ENCODE results near the gene THSD7B. TPM values are rescaled to one million over a fixed set of nuclear protein-coding genes. Genes with fewer than 3 reads are reported as not detected.
"Not testable (repeated sequence)": the region's sequence is repeated elsewhere in the genome, so short reads cannot be mapped to it uniquely, and the experiment has no call there.

THSD7B gene
- polyA plus RNA-seq, 1 donor from 2014 or later: not detected

- Mint-ChIP-seq H3K4me1 (no peaks in the 10 kb centered on the region), H3K36me3 (no peaks in the 10 kb centered on the region), H3K4me3 (no peak overlapping the region), H3K27me3 (no peaks in the 10 kb centered on the region), H3K9me3 (peaks cover 0 to 2% (median 0%) of the 10 kb centered on the region in 3 donors), H3K27ac (no peak overlapping the region)
These were observed 910.4 kb downstream of the THSD7B start for GRCh38 chr2:137675584-137676327.

GRCh38 chr2:137676346-137676745 is 911.0 kb downstream of the THSD7B start:
- Mint-ChIP-seq H3K9me3 (peaks cover 0 to under 1% (median 0%) of the 10 kb centered on the region in 3 donors), H3K27me3 (no peaks in the 10 kb centered on the region), H3K36me3 (no peaks in the 10 kb centered on the region), H3K4me1 (no peaks in the 10 kb centered on the region), H3K4me3 (no peak overlapping the region), H3K27ac (no peak overlapping the region)

GRCh38 chr2:137677466-137677865 is 912.1 kb downstream of the THSD7B start:
- Mint-ChIP-seq H3K27ac (no peak overlapping the region), H3K27me3 (no peaks in the 10 kb centered on the region), H3K4me1 (no peaks in the 10 kb centered on the region)

GRCh38 chr2:137689549-137689948 is 924.2 kb downstream of the THSD7B start:
- Mint-ChIP-seq H3K27me3 (no peaks in the 10 kb centered on the region), H3K36me3 (no peaks in the 10 kb centered on the region), H3K4me3 (no peak overlapping the region), H3K27ac (no peak overlapping the region), H3K4me1 (no peaks in the 10 kb centered on the region), H3K9me3 (peaks cover 0 to 3% (median 0%) of the 10 kb centered on the region in 3 donors)

More at GRCh38 chr2:137677466-137677865, 912.1 kb downstream of the THSD7B start:
- H3K36me3 Mint-ChIP-seq: no peaks in the 10 kb centered on the region
- H3K9me3 Mint-ChIP-seq: no peaks in the 10 kb centered on the region
- H3K4me3 Mint-ChIP-seq: no peak overlapping the region

GRCh38 chr2:137693534-137693933 is 928.2 kb downstream of the THSD7B start:
- no peak overlapping the region for H3K27ac Mint-ChIP-seq
- H3K27me3 Mint-ChIP-seq: no peaks in the 10 kb centered on the region
- H3K4me1 Mint-ChIP-seq: no peaks in the 10 kb centered on the region
- H3K36me3 Mint-ChIP-seq: no peaks in the 10 kb centered on the region
- peaks cover 0 to 6% (median 2%) of the 10 kb centered on the region in 3 donors for H3K9me3 Mint-ChIP-seq
- H3K4me3 Mint-ChIP-seq: no peak overlapping the region

GRCh38 chr2:137696916-137697315 is 931.6 kb downstream of the THSD7B start:
- Mint-ChIP-seq H3K4me3 (no peak overlapping the region), H3K27me3 (no peaks in the 10 kb centered on the region), H3K27ac (no peak overlapping the region), H3K36me3 (no peaks in the 10 kb centered on the region), H3K9me3 (peaks cover 0 to 6% (median 3%) of the 10 kb centered on the region in 3 donors), H3K4me1 (no peaks in the 10 kb centered on the region)

GRCh38 chr2:137700250-137700649 is 934.9 kb downstream of the THSD7B start:
- peaks cover 2 to 17% (median 2%) of the 10 kb centered on the region in 3 donors for H3K9me3 Mint-ChIP-seq
- not testable (repeated sequence) for H3K27me3 Mint-ChIP-seq, H3K36me3 Mint-ChIP-seq, H3K4me1 Mint-ChIP-seq, H3K4me3 Mint-ChIP-seq, H3K27ac Mint-ChIP-seq

- Mint-ChIP-seq H3K27ac (no peak overlapping the region), H3K4me3 (no peak overlapping the region), H3K27me3 (no peaks in the 10 kb centered on the region), H3K9me3 (peaks cover 2 to 17% (median 2%) of the 10 kb centered on the region in 3 donors), H3K4me1 (no peaks in the 10 kb centered on the region), H3K36me3 (no peaks in the 10 kb centered on the region)
These were observed 935.3 kb downstream of the THSD7B start for GRCh38 chr2:137700681-137701080.

- no peaks in the 10 kb centered on the region for H3K4me1 Mint-ChIP-seq
- H3K9me3 Mint-ChIP-seq: peaks cover 2 to 15% (median 2%) of the 10 kb centered on the region in 3 donors
- H3K36me3 Mint-ChIP-seq: no peaks in the 10 kb centered on the region
- no peak overlapping the region for H3K4me3 Mint-ChIP-seq
- H3K27ac Mint-ChIP-seq: no peak overlapping the region
- no peaks in the 10 kb centered on the region for H3K27me3 Mint-ChIP-seq
These were observed 940.0 kb downstream of the THSD7B start for GRCh38 chr2:137705296-137705695.

- no peak overlapping the region for H3K27ac Mint-ChIP-seq
- H3K4me1 Mint-ChIP-seq: no peaks in the 10 kb centered on the region
- no peak overlapping the region for H3K4me3 Mint-ChIP-seq
- no peaks in the 10 kb centered on the region for H3K36me3 Mint-ChIP-seq
- no peaks in the 10 kb centered on the region for H3K27me3 Mint-ChIP-seq
- peaks cover 0 to 21% (median 2%) of the 10 kb centered on the region in 3 donors for H3K9me3 Mint-ChIP-seq
These were observed 941.7 kb downstream of the THSD7B start for GRCh38 chr2:137706786-137707613.

GRCh38 chr2:137708311-137708710 is 943.0 kb downstream of the THSD7B start:
- Mint-ChIP-seq H3K4me3 (no peak overlapping the region), H3K9me3 (peaks cover 0 to 19% (median 2%) of the 10 kb centered on the region in 3 donors), H3K36me3 (no peaks in the 10 kb centered on the region), H3K4me1 (no peaks in the 10 kb centered on the region), H3K27me3 (no peaks in the 10 kb centered on the region), H3K27ac (no peak overlapping the region)

- H3K4me3 Mint-ChIP-seq: no peak overlapping the region
- H3K27ac Mint-ChIP-seq: no peak overlapping the region
- H3K4me1 Mint-ChIP-seq: no peaks in the 10 kb centered on the region
- peaks cover 2 to 25% (median 8%) of the 10 kb centered on the region in 3 donors for H3K9me3 Mint-ChIP-seq
- H3K27me3 Mint-ChIP-seq: no peaks in the 10 kb centered on the region
- no peaks in the 10 kb centered on the region for H3K36me3 Mint-ChIP-seq
These were observed 950.4 kb downstream of the THSD7B start for GRCh38 chr2:137715731-137716191.

- Mint-ChIP-seq H3K4me1 (no peaks in the 10 kb centered on the region), H3K36me3 (no peaks in the 10 kb centered on the region), H3K9me3 (peaks cover 3 to 28% (median 13%) of the 10 kb centered on the region in 3 donors), H3K27me3 (no peaks in the 10 kb centered on the region), H3K4me3 (no peak overlapping the region), H3K27ac (no peak overlapping the region)
These were observed 953.4 kb downstream of the THSD7B start for GRCh38 chr2:137718786-137719185.

- no peaks in the 10 kb centered on the region for H3K27me3 Mint-ChIP-seq
- no peaks in the 10 kb centered on the region for H3K36me3 Mint-ChIP-seq
- peaks cover 5 to 34% (median 12%) of the 10 kb centered on the region in 3 donors for H3K9me3 Mint-ChIP-seq
- H3K4me1 Mint-ChIP-seq: no peaks in the 10 kb centered on the region
- no peak overlapping the region for H3K4me3 Mint-ChIP-seq
- H3K27ac Mint-ChIP-seq: no peak overlapping the region
These were observed 956.4 kb downstream of the THSD7B start for GRCh38 chr2:137721733-137722132.

- H3K27me3 Mint-ChIP-seq: no peaks in the 10 kb centered on the region
- H3K36me3 Mint-ChIP-seq: no peaks in the 10 kb centered on the region
- H3K9me3 Mint-ChIP-seq: peaks cover 3 to 16% (median 7%) of the 10 kb centered on the region in 3 donors
- no peak overlapping the region for H3K27ac Mint-ChIP-seq
- H3K4me3 Mint-ChIP-seq: no peak overlapping the region
- no peaks in the 10 kb centered on the region for H3K4me1 Mint-ChIP-seq
These were observed 959.6 kb downstream of the THSD7B start for GRCh38 chr2:137724912-137725311.

All from IgD-negative memory B cell (primary cell).